HG02840 (cell line): ENCODE results near the gene CSF3.

Experiments used
- ATAC-seq: cut with Tn5 transposase; IDR thresholded peaks from one replicate; pipeline ENCODE4 v1.9.1; 2021; ENCODE audit warnings: mild to moderate bottlenecking, moderate library complexity, moderate number of reproducible peaks; ENCODE audit not compliant: unreplicated experiment, low FRiP score

CSF3 gene, protein sequence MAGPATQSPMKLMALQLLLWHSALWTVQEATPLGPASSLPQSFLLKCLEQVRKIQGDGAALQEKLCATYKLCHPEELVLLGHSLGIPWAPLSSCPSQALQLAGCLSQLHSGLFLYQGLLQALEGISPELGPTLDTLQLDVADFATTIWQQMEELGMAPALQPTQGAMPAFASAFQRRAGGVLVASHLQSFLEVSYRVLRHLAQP

DNA sequence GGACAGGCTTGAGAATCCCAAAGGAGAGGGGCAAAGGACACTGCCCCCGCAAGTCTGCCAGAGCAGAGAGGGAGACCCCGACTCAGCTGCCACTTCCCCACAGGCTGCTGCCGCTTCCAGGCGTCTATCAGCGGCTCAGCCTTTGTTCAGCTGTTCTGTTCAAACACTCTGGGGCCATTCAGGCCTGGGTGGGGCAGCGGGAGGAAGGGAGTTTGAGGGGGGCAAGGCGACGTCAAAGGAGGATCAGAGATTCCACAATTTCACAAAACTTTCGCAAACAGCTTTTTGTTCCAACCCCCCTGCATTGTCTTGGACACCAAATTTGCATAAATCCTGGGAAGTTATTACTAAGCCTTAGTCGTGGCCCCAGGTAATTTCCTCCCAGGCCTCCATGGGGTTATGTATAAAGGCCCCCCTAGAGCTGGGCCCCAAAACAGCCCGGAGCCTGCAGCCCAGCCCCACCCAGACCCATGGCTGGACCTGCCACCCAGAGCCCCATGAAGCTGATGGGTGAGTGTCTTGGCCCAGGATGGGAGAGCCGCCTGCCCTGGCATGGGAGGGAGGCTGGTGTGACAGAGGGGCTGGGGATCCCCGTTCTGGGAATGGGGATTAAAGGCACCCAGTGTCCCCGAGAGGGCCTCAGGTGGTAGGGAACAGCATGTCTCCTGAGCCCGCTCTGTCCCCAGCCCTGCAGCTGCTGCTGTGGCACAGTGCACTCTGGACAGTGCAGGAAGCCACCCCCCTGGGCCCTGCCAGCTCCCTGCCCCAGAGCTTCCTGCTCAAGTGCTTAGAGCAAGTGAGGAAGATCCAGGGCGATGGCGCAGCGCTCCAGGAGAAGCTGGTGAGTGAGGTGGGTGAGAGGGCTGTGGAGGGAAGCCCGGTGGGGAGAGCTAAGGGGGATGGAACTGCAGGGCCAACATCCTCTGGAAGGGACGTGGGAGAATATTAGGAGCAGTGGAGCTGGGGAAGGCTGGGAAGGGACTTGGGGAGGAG lies at the start of gene CSF3:
Gene CSF3 (plus strand): TSS at position 436 of the 993 bp plus-strand sequence. CDS start 35 bp downstream, at position 471.
- no peak for ATAC-seq

DNA sequence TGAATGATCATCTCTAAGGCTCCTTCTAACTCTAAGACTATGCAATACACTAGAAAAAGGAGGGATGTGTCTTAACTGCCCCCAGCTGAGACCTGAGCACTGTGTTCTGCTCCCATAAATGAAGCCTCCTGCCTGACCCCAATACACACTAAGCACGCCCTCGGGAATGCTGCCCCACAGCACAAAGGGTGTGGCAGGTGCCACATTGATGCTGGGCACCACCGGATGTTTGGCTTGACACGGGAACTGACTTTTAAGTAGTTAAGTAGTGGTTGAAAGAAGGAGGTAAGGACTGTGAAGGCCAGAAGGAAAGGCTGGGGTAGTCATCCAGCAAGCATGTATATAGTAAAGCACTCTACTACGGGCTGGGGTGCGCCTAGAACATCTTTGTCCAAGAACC lies 48.5 kb upstream of the CSF3 start:
- ATAC-seq: no peak

DNA sequence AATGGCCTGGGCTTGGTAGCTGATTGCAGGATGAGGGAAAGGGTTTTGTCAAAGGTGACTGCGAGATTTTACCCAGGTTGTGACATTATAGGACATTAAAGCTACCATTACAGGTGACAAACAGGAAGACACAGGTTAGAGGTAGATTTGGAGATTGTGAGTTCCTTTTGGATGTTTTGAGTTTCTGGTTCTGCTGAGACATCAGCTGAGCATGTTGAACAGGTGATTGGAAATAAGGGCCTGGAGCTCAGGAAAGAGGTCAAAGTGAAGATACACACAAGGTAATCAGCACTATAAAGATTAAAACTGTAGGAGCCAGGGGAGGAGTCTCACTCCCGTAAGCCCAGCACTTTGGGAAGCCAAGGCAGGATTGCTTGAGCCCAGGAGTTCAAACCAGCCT lies 46.5 kb upstream of the CSF3 start:
- no peak for ATAC-seq

DNA sequence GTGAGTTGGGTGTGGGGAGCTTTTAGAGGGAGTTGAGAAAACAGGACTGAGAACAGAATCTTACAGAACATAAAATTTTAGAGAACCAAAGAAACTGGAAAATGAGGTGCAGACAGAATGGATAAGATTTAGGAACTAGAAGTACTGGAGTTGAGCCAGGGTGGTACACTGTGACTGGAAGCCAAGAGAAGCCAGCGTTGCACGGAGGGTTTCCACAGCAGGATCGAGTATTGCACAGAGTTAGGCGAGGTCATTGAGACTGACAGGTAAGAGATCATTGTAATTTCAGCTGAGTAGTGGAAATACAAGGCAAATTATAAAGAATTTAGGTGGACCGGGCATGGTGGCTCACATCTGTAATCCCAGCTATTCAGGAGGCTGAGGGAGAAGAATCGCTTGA lies 45.9 kb upstream of the CSF3 start:
- ATAC-seq: no peak

DNA sequence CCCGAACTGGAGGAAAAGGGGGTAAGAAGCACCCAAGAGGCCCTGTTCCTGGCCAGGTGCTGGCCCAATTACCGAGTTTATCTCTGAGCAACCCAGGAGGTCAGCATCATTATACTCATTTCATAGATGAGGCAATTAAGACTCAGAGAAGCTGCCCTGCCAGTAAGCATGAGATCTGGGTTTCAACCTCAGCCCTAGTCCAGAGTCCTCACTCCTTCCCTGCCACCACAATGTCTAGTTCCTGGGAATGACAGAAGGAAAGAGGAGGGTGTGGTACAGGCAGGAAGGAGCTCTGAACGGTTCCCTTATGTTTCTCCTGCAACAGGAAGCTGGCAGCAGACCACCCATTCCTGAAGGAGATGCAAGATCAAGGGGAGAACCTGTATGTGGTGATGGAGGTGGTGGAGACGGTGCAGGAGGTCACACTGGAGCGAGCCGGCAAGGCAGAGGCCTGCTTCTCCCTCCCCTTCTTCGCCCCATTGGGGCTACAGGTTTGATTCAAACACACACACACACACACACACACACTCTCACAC lies 45.0 kb upstream of the CSF3 start:
- ATAC-seq: no peak

DNA sequence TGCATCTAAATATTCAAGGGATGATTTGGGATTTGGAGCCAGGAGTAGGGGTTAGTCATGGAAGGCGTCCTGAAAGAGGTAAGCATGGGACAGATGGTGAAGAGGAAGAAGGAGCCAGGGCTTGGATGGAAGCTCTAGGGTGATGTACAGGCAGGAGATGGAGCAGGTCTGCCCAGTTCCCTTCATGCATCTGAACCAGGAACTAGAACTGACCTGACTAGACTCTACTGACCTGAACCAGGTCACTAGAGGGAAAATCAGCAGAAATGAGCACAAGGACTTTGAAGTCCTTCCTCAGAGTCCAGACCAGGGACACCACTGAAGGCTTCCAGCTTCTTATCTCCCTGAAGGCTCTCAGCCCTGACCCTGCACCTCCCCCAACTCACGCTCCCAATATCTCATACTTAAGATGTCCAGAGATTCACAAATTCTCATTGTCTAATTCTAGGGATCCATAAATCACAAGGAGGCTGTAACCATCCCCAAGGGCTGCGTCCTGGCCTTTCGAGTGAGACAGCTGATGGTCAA lies 44.1 kb upstream of the CSF3 start:
- no peak for ATAC-seq

DNA sequence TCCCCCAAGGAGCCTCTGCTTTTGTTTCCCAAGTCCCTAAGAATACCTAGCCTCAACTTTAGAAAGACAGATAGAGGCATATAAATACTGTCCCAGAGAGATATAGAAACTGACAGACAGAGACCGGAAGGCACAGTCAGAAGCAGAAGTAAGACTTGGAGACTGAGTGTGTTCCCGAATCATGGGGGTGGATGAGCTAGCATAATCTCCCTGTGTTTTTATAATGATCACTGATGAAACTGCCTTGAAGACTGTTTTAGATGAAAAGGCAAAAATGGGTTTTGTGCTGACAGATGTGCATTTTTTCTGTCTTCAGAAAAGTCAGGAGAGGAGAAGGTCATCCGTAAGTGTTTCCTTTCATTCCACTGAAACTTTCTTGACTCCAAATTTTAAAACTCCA lies 43.0 kb upstream of the CSF3 start:
- no peak for ATAC-seq

DNA sequence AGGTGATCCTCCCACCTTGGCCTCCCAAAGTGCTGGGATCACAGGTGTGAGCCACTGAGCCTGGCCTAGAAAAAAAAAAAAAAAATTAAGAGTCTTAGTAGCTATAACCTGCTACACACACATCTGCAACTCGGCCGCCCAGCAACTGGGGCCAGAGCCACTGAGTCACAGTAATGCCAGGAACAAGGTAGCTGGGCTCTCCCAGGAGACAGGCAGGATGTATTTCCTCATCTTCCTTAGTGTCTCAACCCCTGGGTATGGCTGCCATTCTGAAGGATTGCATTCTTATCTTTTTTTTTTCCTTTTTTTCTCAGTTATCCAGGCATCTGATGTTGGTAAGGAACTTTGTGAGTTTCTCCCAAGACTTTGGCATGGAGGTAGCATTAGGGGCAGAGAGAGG lies 41.7 kb upstream of the CSF3 start:
- no peak for ATAC-seq

DNA sequence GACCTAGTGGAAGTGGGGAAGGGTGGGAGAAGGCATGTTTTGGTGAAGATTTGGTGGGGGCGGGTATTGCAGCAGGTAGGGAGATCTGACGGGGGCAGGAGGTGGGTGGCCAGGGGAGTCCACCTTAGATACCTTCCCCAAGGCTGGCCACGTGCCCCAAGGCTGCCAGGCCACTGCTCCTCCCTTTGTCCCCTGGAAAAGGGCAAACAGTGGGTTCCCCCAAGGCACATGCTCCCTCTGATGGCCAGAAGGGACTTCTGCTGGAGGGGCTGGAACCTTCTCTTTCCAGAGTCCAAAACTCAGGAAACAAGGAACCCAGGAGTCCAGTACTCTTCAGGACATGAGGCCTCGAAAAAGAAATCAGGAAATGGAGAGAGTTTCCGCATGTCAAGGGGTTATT lies 40.8 kb upstream of the CSF3 start:
- no peak for ATAC-seq

DNA sequence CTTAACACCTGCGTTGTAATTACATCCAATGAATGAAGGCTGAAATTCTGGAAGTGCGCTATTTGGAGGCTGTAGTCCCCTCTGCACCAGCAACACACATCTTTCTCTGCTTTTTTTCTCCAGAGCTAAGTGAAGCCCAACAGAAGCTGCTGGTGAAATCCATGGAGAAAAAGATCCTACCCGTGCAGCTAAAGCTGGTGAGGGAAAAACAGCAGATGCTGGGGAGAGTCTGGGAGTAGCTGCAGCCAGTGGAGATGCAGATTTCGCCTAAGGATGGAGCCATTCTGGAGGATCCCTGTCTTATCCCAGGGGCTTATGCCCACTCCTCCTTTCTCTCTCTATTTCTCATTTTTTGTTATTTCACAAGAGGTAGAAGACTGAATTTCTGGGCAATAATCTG lies 39.4 kb upstream of the CSF3 start:
- ATAC-seq: no peak

DNA sequence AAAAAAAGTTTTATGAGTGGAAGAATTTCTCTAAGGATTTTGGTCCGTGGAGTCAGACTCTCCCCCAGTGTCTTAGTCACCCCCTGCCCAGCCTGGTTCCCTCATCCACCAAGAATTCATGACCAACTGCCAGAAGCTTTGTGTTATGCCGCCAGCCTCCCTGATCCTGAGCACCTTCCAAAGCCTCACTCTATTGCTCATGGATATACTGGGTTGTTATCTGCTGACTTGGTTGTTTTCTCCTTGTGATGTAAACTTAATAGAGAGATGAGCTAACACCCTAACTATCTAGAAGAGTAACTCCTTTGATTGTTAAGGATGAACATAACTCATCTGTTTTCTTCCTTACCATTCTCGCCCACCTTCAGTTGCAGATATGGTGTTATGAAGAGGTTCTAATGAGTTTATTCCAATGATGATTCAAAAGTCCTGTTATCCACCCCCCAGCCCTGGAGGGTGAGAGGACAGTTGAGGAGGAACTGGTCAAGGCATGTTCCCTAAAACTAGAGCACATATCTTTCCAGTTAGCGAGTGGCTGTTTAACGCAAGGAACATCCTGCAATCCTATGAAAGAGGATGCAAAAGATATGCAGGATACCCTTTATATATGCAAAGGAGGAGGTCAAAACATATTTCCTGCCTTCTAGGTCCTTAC lies 36.1 kb upstream of the CSF3 start:
- no peak for ATAC-seq

DNA sequence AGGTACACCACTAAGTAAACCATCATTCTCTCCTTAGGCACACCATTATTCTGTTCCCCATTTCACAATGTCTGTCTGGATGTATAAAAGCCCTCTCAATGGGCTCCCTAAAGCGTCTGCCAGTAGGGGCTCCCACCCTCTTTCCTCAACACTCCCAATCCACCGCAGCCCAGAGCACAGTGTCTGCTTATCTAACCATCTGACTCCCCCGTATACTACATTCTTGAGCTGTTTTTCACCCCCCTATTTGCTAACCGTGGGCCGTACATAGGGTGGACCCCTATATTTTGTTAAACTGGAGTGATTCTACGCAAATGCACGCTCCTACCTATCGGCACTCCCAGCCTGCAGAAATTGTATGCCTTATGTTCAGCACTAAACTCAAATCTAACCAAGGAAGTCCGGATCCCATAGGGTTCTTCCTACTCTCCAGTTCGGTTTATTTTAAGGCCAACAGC lies 35.3 kb upstream of the CSF3 start:
- ATAC-seq: no peak

DNA sequence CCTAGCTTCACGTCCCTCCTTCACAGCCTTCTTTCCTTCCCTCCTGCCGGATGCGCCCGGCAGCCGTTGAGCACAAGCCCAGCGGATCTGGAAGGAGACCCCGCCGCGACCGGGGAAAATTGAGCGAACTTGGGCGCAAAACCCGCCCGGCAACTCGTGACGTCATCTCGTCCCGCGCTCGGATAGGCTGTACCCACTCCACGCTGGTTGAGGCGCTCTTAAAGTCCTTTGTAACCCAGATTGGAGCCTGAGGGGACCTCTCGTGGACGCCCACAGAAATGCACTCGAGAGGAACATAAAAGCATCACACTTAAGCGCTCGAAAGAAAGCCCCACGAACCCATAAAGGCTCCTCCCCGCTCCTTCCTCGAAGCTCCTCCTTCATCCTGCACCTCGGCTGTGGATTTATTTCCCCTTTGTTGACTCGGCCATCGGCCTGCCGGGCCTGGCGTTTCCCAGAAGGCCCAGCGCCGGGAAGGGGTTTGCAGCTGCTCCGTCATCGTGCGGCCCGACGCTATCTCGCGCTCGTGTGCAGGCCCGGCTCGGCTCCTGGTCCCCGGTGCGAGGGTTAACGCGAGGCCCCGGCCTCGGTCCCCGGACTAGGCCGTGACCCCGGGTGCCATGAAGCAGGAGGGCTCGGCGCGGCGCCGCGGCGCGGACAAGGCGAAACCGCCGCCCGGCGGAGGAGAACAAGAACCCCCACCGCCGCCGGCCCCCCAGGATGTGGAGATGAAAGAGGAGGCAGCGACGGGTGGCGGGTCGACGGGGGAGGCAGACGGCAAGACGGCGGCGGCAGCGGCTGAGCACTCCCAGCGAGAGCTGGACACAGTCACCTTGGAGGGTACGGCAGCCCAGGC lies 34.7 kb upstream of the CSF3 start, which contains the start of gene PSMD3:
Gene PSMD3 (plus strand): TSS at position 457 of the 856 bp plus-strand sequence. CDS start 164 bp downstream, at position 621.
- ATAC-seq: peak; percentile 89

DNA sequence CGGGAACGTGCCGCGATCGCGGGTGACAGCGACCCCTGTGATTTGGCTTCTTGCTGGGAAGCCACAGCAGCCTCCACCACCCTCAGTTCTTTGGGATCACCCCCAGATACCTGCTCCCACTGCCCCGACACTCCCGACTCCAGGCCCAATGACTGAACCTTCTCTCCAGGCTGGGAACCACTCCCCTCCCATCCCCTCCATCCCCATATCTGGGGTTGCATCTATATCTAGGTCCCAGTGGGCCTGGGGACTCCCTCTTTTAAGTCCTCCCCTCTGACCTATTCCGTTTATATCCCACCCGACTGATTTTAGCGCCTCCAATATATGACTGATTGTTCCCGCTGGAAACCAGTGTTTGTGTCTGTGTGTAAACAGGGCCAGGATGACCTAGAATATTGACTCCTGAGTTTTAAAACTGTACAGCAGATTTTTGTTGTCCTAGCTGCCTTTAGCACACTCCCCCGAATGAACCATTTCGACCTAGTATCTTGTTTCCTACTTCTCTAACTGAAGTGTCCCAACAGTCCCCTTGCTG lies 34.0 kb upstream of the CSF3 start:
- ATAC-seq: no peak

DNA sequence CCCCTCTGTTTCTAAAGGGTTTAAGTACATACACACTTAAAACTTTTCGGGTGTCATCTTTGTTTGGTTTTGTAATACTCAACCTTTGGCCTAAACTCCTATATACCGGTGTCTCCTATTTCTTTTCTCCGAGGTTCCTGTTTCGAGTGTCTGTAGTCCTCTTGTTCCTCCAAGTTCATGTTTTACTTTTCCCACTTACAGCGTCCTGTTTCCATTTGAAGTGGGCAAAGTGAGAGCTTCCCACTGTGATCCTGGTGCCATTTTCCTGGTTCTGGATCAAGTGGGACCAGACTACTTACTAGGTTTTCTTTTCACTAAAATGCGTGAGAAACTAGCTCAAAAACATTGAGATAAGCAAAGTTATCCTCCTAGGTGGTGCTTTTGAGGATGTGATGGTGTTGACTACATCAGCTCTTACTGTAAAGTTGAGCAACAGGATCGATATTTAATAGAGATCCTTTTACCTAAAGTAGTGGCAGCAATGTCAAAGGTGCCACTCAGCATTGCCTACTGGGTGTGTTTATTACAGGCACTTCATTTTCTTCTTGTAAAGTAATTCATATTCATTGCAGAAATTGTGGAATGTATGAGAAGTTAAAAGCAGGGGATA lies 33.4 kb upstream of the CSF3 start:
- ATAC-seq: no peak

DNA sequence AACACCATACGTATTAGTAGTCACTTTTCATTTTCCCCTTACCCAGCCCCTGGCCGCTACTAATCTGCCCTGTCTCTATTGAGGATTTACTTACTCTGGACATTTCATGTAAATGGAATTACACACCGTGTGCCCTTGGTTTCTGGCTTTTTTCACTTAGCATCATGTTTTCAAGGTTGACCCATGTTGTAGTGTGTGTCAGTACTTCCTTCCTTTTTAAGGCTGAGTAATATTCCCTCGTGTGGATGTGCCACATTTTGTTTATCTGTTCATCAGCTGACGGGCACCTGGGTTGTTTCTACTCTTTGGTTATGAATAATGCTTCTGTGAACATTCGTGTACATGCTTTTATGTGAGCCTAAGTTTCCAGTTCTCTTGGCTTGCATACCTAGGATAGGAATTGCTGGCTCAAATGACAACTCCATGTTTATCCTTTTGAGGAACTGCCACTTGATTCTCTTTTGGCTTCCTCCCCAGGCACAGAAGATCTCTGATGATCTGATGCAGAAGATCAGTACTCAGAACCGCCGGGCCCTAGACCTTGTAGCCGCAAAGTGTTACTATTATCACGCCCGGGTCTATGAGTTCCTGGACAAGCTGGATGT lies 26.9 kb upstream of the CSF3 start:
- ATAC-seq: no peak

DNA sequence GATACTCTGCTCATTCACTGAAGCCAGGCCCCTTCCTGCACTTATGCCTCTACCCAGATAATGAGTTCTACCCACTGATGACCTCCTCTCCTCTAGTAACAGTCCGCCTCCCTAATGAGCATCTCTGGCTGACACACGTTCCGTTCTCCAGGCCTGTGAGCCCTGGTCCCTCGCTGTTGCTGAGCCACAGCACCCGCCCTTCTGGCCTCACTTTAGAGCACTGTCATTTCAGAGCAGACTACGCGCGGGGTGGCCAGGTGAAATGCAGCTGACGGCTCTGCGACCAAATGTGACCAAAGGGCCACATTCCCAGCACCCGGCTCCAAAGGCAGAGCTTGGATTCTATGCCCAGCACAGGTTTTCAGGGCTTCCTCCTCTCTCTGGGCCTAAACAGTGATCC lies 20.8 kb upstream of the CSF3 start:
- ATAC-seq: no peak

DNA sequence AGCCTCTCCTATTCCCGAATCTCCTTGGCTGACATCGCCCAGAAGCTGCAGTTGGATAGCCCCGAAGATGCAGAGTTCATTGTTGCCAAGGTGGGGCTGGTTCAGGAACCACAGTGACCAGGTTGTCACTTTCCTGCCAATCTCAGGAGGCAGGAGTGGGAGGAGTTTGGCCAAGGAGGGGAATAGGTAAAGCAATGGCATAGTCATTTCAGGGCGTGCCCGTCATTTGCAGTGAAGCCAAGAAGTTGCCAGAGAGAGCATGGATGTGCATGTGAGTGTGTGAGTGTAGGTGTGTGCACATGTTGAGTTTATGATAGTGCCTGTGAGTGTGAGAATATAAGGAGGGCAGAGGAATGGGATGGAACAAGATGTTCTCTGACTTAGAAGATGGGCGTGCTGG lies 19.8 kb upstream of the CSF3 start:
- ATAC-seq: no peak

DNA sequence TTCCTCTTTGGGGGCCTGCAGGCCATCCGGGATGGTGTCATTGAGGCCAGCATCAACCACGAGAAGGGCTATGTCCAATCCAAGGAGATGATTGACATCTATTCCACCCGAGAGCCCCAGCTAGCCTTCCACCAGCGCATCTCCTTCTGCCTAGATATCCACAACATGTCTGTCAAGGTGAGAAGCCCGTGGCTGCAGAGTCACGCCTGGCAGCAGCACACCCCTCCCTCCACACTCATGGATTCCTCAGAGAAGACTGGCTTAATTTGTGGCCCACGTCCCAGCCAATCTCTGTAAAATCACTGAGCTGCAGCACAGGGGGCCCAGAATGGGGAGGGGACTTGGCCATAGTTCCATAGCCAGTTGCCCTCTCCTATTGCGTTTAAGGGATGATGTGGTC lies 19.1 kb upstream of the CSF3 start:
- ATAC-seq: no peak
